Nephron progenitor cell (in vitro differentiated cells): Measurements from ENCODE around the gene NEMP1.
A peak's percentile ranks its signal among the peaks of the same experiment; 100 is the strongest.
"Not testable (repeated sequence)": the region's sequence is repeated elsewhere in the genome, so short reads cannot be mapped to it uniquely, and the experiment has no call there.

Source experiments
- DNase-seq: peaks from one replicate; pipeline ENCODE4 v3.0.0; 2021
- H3K27ac Mint-ChIP-seq: 2 replicates; pipeline ENCODE4 v1.8.0; 2021; ENCODE audit warnings: mild to moderate bottlenecking, moderate library complexity, mixed read lengths
- H3K27me3 Mint-ChIP-seq: 2 replicates; pipeline ENCODE4 v1.8.0; 2021; ENCODE audit warnings: mild to moderate bottlenecking, low read depth, mixed read lengths; ENCODE audit not compliant: poor library complexity
- H3K36me3 Mint-ChIP-seq: 2 replicates; pipeline ENCODE4 v1.8.0; 2021; ENCODE audit warnings: low read depth, mixed read lengths
- H3K4me1 Mint-ChIP-seq: 2 replicates; pipeline ENCODE4 v1.8.0; 2021; ENCODE audit warnings: mixed read lengths
- H3K4me3 Mint-ChIP-seq: 2 replicates; pipeline ENCODE4 v1.8.0; 2021; ENCODE audit warnings: mild to moderate bottlenecking, moderate library complexity, mixed read lengths
- H3K9me3 Mint-ChIP-seq: 2 replicates; pipeline ENCODE4 v1.8.0; 2021; ENCODE audit warnings: mild to moderate bottlenecking, moderate library complexity, mixed read lengths
- TF ChIP-seq, protein P1 (sequence below): fragments of 200-600 bp; sonication (generic); IDR thresholded peaks from 2 replicates; pipeline ENCODE4 v1.5.0; 2021; ENCODE audit warnings: antibody characterized with exemption

Gene NEMP1

DNA sequence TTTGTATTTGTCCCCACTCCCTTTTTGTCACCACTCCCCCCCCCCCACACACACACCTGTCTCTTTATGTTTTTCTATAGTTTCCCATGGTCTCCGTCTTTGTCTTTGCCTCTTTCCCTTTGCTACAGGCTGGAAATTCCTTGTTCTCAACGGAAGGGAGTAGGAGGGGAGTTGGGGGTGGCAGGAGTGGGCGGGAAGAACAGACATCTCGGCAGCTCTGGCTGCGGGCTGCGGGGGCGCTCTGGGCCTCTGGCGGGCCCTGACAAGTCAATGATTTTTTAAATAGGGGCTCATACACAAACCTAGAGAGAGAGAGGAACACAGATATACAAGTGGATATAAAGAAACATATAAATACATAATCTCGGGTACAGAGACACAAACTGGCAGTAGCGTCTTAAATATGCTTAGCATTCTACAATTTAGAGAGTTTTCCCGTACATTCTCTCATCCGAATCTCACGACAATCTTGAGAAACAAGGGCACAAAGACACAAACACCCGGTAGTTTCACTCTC, 8.0 kb upstream of the NEMP1 start:
- Mint-ChIP-seq H3K4me3 (peak overlapping the region; percentile 87), H3K9me3 (no peaks in the 10 kb centered on the region), H3K4me1 (peaks cover 66% of the 10 kb centered on the region), H3K27me3 (peaks cover under 1% of the 10 kb centered on the region), H3K36me3 (peaks cover 12% of the 10 kb centered on the region), H3K27ac (peak overlapping the region; percentile 97)
- peak; percentile 61 for DNase-seq
- TF ChIP-seq, protein P1, sequence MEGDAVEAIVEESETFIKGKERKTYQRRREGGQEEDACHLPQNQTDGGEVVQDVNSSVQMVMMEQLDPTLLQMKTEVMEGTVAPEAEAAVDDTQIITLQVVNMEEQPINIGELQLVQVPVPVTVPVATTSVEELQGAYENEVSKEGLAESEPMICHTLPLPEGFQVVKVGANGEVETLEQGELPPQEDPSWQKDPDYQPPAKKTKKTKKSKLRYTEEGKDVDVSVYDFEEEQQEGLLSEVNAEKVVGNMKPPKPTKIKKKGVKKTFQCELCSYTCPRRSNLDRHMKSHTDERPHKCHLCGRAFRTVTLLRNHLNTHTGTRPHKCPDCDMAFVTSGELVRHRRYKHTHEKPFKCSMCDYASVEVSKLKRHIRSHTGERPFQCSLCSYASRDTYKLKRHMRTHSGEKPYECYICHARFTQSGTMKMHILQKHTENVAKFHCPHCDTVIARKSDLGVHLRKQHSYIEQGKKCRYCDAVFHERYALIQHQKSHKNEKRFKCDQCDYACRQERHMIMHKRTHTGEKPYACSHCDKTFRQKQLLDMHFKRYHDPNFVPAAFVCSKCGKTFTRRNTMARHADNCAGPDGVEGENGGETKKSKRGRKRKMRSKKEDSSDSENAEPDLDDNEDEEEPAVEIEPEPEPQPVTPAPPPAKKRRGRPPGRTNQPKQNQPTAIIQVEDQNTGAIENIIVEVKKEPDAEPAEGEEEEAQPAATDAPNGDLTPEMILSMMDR = peak; percentile 14

DNA sequence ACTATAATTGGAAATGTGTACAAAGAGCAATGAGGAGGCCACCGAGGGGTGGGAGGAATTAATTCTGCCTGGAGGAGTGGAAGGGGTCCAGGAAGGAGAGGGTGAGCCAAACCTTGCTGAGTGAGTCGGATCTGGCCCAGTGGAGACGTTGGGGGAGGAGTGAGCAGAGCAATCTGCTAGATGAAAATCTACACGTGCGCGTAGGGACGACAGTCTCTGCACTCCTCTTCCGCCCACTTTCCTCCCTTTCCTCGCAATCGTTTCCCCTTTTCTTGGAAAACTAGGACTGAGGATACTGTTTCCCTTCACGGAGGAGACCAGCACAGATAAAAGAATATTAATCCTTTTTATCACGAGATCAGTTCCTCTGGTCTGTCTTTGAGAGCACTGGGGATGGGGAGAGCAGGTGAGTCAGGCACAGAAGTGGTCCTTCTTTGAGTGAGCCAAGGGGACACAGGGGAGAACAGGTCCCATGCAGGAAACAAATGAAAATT, 7.5 kb upstream of the NEMP1 start:
- DNase-seq = no peak
- H3K27ac Mint-ChIP-seq = peak overlapping the region; percentile 97
- TF ChIP-seq, protein P1 = no peak
- peaks cover 3% of the 10 kb centered on the region for H3K27me3 Mint-ChIP-seq
- H3K4me3 Mint-ChIP-seq = peak overlapping the region; percentile 87
- H3K9me3 Mint-ChIP-seq = no peaks in the 10 kb centered on the region
- H3K36me3 Mint-ChIP-seq = peaks cover 12% of the 10 kb centered on the region
- H3K4me1 Mint-ChIP-seq = peaks cover 61% of the 10 kb centered on the region

DNA sequence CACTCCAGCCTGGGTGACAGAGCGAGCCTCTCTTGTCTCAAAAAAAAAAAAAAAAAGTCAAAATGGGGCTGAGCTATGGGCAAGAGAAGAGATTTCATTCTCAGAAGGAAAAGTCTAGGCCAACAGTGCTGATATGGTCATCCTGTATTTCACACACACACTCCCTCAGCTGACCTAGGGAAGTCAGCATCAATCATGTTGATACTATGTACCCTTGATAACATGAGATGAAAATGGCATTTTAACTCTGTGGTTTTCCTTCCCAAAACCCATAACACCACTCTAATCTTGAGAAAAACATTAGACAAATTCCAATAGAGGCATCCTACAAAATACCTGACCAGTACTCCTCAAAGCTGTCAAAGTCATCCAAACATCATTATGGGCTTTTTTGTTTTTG, 2.3 kb upstream of the NEMP1 start:
- peaks cover 3% of the 10 kb centered on the region for H3K27me3 Mint-ChIP-seq
- peaks cover 58% of the 10 kb centered on the region for H3K4me1 Mint-ChIP-seq
- H3K9me3 Mint-ChIP-seq = no peaks in the 10 kb centered on the region
- H3K36me3 Mint-ChIP-seq = peaks cover 14% of the 10 kb centered on the region
- no peak overlapping the region for H3K4me3 Mint-ChIP-seq
- TF ChIP-seq, protein P1 = no peak
- DNase-seq = no peak
- no peak overlapping the region for H3K27ac Mint-ChIP-seq

DNA sequence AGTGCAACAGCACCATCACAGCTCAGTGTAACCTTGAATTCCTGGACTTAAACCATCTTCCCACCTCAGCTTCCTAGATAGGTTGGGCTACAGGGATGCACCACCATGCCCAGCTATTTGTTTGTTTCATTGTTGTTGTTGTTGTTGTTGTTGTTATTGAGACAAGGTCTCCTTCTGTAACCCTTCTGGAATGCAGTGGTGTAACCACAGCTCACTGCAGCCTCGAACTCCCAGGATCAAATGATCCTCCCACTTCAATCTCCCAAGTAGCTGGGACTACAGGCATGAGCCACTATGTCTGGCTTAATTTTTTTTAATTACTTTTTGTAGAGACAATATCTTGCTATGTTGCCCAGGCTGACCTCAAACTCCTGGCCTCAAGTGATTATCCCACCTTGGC, 1.2 kb upstream of the NEMP1 start:
- H3K9me3 Mint-ChIP-seq = no peaks in the 10 kb centered on the region
- no peak overlapping the region for H3K27ac Mint-ChIP-seq

DNA sequence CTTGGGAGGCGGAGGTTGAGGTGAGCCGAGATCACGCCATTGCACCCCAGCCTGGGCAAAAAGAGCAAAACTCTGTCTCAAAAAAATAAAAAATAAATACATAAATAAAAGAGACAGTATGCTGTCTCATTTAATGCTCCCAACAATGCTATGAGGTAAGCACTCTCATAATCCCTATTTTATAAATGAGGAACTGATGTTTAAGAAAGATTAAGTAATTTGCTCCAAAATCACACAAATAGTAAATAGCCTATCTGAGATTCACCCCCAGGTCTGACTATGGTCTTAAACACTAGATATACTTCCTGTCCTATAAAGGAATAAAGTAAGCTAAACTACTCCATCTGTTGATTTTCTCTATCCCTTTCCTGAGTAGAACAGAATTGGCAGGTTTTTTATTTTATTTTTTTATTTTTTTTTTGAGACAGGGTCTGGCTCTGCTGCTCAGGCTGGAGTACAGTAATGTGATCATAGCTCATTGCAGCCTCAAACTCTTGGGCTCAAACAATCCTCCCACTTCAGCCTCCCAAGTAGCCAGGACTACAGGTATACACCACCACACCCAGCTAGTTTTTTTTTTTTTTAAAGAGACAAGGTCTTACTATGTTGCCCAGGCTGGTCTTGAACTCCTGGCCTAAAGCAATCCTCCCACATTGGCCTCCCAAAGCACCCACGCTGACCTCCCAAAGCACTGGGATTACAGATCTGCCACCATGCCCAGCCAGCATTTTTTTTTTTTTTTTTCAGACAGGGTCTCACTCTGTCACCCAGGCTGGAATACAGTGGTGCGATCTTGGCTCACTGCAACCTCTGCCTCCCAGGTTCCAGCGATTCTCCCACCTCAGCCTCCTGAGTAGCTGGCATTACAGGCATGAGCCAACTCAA, 4.8 kb downstream of the NEMP1 start:
- H3K27me3 Mint-ChIP-seq, H3K9me3 Mint-ChIP-seq, H3K4me3 Mint-ChIP-seq, DNase-seq: not testable (repeated sequence)
- peaks cover 54% of the 10 kb centered on the region for H3K36me3 Mint-ChIP-seq
- H3K4me1 Mint-ChIP-seq = peaks cover 28% of the 10 kb centered on the region
- H3K27ac Mint-ChIP-seq = peak overlapping the region; percentile 48

More for the DNA sequence above, 1.2 kb upstream of the NEMP1 start:
- TF ChIP-seq, protein P1 = no peak
- H3K4me3 Mint-ChIP-seq = peak overlapping the region; percentile 96
- H3K27me3 Mint-ChIP-seq = peaks cover 3% of the 10 kb centered on the region
- H3K36me3 Mint-ChIP-seq = peaks cover 15% of the 10 kb centered on the region
- peaks cover 48% of the 10 kb centered on the region for H3K4me1 Mint-ChIP-seq
- no peak for DNase-seq

DNA sequence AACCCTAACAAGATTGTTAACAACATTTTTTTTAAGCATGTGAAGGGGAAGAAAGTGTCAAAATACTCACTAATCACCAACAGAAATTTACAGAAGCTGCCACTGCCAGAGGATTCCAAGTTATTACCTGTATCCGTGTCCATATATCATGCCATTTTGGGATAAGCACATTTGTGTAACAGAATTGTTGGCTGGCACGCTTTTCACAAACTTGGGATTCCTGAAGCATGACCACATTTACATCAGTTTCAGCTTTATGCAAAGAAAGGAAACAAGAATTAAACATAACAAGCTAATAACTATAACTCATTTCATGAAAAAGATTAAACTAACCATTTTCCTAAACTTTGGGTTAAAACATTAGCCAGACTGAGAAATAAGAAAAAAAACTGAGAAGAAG, 5.9 kb downstream of the NEMP1 start:
- Mint-ChIP-seq H3K4me3 (no peak overlapping the region), H3K4me1 (peaks cover 18% of the 10 kb centered on the region), H3K36me3 (peaks cover 62% of the 10 kb centered on the region), H3K9me3 (no peaks in the 10 kb centered on the region), H3K27ac (no peak overlapping the region), H3K27me3 (no peaks in the 10 kb centered on the region)
- TF ChIP-seq, protein P1 = no peak
- DNase-seq = no peak
